GM18951 (cell line): ENCODE measurements around the gene DRD4.
"Not testable (repeated sequence)": the region's sequence is repeated elsewhere in the genome, so short reads cannot be mapped to it uniquely, and the experiment has no call there.

Source experiments
- POLR2A ChIP-seq: IDR thresholded peaks from 4 replicates; pipeline ENCODE4 v1.6.1; 2011; ENCODE audit warnings: mild to moderate bottlenecking; ENCODE audit not compliant: insufficient read length, insufficient read depth; ENCODE audit errors: extremely low read depth
- in situ Hi-C: fragments of 300-500 bp; cut with MboI; formaldehyde crosslinking; loops from one replicate; pipeline ENCODE4 v1.12.0; 2022; ENCODE audit warnings: low sequenced_read_pairs, mixed read lengths, inconsistent platforms; ENCODE audit not compliant: unreplicated experiment

DRD4 gene

DNA sequence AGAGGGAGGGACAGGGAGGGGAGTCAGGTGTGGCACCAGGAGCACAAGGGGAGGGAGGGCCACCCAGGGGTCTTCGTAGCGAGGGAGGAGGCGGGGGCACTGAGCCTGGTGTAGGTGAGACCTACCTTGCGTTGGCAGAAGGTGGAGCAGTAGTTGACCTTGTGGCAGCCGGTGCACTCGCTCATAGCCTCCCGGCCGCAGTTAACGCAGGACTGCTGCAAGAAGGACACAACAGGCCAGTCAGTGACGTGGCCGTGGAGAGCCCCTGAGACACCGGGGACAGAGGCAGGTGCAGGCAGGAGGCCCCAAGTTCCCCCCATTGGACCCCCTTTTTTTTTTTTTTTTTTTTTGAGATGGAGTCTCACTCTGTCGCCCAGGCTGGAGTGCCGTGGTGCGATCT is 16.8 kb downstream of the DRD4 start:
- in situ Hi-C loops: no loop called here

DNA sequence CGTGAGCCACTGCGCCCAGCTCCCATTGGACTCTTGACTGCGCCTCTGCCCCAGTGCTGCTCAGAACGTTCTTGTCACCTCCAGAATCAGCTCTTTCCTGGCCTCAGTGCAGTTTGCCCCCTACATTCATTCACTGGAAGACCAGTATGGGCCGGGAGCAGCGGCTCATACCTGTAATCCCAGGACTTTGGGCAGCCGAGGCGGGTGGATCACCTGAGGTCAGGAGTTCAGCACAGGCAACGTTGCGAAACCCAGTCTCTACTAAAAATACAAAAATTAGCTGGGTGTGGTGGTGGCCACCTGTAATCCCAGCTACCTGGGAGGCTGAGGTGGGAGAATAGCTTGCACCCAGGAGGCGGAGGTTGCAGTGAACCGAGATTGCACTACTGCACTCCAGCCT is 17.4 kb downstream of the DRD4 start:
- in situ Hi-C loops: not testable (repeated sequence)

More for the DNA sequence above, 16.8 kb downstream of the DRD4 start:
- no peak for TF ChIP-seq POLR2A

DNA sequence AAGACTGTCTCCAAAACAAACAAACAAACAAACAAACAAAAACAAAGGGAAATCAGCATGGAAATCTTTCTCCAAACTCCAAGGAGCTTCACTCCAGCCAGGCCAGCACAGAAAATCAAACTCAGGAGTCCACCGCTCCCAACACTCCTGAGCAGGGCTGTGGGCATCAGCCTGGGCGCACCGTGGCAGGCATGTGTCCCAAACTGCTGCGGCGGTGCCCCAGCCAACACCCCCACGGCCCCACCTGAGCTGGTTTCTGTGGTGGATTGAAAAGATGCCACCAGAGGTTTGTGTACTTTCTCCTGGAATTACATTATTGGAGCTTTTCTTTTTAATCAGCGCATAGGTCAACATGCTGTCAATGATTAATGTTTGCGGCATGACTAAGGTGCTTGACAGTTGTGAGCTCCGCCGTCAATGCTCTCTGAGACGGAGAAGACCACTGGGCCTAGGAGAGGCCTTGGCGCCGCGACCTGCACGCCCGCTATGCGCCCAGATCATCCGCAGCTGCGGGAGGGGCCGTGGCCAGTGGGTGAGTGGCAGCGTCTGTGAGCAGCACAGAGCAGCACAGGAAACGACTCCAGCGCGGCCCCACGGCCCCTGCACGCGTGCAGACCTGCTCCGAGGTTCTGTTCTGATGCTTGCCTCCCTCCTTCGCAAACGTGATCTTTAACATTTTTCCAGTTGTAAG is 18.1 kb downstream of the DRD4 start:
- in situ Hi-C loops: no loop called here

GRCh38 chr11:656426-656825 is 19.4 kb downstream of the DRD4 start:
- in situ Hi-C loops: no loop called here
- TF ChIP-seq POLR2A: no peak

More for the DNA sequence above, 18.1 kb downstream of the DRD4 start:
- TF ChIP-seq POLR2A: no peak

DNA sequence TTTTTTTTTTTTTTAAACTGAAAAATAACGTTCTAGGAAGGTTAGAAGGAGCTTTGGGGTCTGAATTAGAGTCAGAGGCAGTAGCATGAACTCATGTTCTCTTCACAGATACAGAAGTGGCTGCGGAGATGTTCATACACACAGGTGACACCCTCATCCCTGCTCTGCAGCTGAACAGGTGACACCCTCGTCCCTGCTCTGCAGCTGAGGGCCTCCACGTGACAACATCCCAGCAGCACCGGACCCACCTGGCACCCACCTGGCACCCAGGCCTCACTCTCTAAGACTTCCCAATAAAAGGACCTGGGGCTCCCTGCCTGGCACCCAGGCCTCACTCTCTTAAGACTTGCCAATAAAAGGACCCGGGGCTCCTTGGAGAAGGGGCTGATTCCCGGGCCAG is 19.8 kb downstream of the DRD4 start:
- in situ Hi-C loops: no loop called here
- TF ChIP-seq POLR2A: no peak

GRCh38 chr11:657691-658126 is 20.6 kb downstream of the DRD4 start:
- TF ChIP-seq POLR2A: no peak
- in situ Hi-C loops: no loop called here

DNA sequence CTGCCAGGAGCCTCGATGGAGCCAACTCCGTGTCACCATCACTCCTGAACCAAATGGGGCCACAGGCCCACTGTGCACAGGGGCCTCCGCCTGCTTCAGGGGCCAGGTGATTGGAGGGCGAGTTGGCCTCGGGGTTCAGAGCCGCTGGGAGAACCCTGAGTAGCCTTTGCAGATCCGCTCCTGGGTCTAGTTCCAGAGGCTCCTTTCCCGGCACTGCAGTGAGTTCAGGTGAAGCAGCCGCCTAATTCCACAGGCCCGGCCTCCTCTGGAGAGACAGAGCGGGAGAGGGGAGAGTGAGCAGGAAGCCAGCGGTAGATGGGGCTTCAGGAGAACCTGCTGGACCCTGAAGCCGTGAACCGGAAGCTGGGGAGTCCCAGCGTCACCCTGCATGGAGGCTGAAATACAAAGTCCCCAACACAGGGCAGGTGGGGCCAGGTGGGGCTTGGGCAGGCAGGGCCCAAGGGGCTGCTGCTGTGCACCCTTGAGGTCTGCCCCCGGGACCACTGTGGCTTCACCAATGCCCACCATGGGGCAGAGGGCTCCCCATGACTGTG is 22.5 kb downstream of the DRD4 start:
- TF ChIP-seq POLR2A: no peak
- in situ Hi-C loops: no loop called here

- TF ChIP-seq POLR2A: no peak
- in situ Hi-C loops: no loop called here
These were observed 23.2 kb downstream of the DRD4 start for GRCh38 chr11:660281-660680.

DNA sequence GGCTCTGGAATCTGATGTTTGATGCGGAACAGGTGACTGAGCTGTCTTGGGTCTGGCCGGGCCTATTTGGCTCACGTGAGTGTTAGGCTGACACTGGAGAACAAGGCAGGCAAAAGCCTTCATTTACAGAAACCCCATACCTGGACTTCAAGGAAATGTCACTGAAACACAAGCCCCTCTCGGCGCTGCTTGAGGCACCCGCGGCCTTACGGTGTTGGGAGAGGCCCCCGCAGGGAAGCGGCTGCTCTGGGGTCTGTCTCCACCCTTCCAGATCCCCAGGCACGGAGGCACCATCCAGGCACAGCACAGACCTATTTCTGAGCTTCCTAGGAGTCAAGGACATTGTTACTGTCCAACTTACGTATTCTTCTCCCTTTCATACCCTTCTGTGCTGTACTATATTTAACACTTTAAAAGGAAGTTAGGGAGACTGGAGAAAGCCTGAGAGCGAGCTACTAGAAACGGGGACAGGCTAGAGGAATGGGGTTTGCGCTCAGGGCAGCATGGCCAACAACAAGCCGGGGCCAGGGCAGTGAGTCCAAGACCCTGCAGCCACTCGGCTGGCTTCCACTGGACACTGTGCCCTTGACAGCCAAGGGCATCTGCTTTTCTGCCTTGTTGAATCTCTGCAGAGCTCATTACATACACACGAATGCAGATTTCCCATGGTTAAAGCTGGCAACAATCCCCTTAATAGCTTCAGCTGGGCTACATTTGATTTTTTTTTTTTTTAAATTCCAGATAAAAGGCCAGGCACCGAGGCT is 23.8 kb downstream of the DRD4 start:
- TF ChIP-seq POLR2A: no peak
- in situ Hi-C loops: no loop called here

DNA sequence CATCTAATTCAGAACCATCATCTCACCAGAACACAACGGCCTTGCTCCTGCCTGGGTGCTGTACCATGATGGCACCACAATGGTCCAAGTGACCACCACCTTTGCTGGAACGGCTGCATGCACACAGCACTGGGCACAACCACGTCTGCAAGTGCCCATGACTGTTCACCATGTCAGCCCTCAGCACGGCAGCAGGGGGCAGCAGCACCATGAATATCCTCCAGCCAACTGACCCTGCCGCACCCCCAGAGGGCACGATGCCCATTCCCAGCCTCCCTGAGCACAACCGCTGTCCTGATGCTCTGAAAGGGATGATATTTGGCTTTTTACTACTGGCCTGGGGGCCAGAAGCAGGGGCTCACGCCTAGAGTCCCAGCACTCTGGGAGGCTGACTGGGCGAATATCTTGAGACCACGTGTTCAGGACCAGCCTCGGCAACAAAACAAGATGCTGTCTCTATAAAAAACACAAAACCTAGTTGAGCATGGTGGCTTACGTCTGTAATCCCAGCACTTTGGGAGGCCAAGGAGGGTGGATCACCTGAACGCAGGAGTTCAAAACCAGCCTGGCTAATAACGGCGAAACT is 25.7 kb downstream of the DRD4 start:
- TF ChIP-seq POLR2A: no peak
- in situ Hi-C loops: no loop called here

GRCh38 chr11:665062-665703 is 28.1 kb downstream of the DRD4 start:
- no peak for TF ChIP-seq POLR2A
- in situ Hi-C loops: no loop called here

DNA sequence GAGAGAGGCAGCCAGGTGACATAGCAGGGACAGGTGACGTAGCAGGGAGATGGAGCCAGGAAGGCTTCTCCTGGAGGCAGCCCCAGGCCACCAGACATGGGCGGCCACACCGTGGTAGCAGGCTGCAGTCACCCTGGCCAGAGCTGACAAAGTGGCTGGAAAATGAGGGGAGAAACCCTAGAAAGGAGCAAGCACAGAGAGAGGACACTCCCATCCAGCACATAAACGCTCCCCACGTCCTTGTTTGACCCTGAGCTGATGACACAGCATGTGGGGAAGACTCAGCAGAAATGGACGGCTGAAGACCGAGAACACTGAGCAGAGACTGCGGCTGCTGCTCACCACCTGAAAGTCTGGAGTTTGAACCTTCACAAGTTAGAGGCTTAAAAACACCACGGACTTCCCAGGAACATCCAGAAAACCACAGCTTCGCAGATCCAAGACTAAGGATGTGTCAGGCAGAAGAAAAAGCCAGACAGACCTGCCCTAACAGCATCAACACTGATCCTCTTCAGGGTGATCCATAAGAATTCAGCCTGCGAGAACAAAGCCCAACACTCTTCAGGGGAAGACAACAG is 28.7 kb downstream of the DRD4 start:
- TF ChIP-seq POLR2A: no peak
- in situ Hi-C loops: no loop called here

DNA sequence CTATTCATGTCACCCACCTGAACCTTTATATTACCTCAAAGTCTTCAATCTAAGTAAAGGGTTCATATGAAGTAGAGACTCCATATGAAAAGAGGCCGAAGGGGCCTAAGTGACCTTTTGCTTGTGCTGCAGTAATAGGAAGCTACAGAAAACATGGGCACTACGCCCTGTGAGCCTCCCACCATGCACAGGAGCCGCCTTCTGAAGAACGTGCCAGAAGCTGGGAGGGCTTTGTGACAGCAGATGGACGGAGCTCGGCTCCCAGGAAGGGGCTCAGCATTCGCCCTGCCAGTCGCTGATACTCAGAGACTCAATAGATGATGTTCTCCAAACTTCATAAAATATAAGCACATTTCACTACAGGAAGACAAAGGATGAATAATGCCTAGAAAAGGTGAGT is 36.8 kb downstream of the DRD4 start:
- no peak for TF ChIP-seq POLR2A
- in situ Hi-C loops: no loop called here
